Lower lobe of right lung (tissue), 2 donors: Measurements from ENCODE around the gene TMEM80. TPM values are rescaled to one million over a fixed set of nuclear protein-coding genes. Genes with fewer than 3 reads are reported as not detected.
"Not testable (repeated sequence)": the region's sequence is repeated elsewhere in the genome, so short reads cannot be mapped to it uniquely, and the experiment has no call there.

Experiments used
- ATAC-seq, 2 donors: fragments of 200-7000 bp; cut with Tn5 transposase; one replicate each; pipeline ENCODE4 v1.9.1; 2020 to 2022; ENCODE audit warnings: mild to moderate bottlenecking in 2 of 2, moderate library complexity in 2 of 2
- DNase-seq: peaks from one replicate; pipeline ENCODE4 v3.0.0-alpha.2; 2020
- H3K27ac ChIP-seq: fragments of 200-600 bp; one replicate; pipeline ENCODE4 v1.8.0; 2022
- H3K27me3 ChIP-seq: fragments of 200-600 bp; one replicate; pipeline ENCODE4 v1.8.0; 2022; ENCODE audit warnings: low read depth
- H3K36me3 ChIP-seq: fragments of 200-600 bp; one replicate; pipeline ENCODE4 v1.8.0; 2022; ENCODE audit warnings: mild to moderate bottlenecking
- H3K4me1 ChIP-seq: fragments of 200-600 bp; one replicate; pipeline ENCODE4 v1.8.0; 2022
- H3K4me3 ChIP-seq: fragments of 200-600 bp; one replicate; pipeline ENCODE4 v1.8.0; 2022; ENCODE audit warnings: mild to moderate bottlenecking
- H3K9me3 ChIP-seq: fragments of 200-600 bp; one replicate; pipeline ENCODE4 v1.8.0; 2022
- intact Hi-C: fragments of 100-400 bp; cut with DNase I; formaldehyde crosslinking; loops from one replicate; pipeline ENCODE4 v1.11.0; 2022
- total RNA-seq: library from RNA; stranded (reverse); fragmentation: NEBNext Ultra II Directional; extraction: Animal tissue kit (Norgen Biotek cat#: 25700); gene quantifications from one replicate; pipeline ENCODE4 v1.2.1, GENCODE V29; 2021
- TF ChIP-seq, protein P1 (sequence below): fragments of 200-600 bp; IDR thresholded peaks from one replicate; pipeline ENCODE4 v1.8.0; 2022; ENCODE audit warnings: antibody characterized with exemption, mild to moderate bottlenecking
- donor health status: DM: no; HTN: yes; CAD: no; lungs with severe emphysema.

The TMEM80 gene
- total RNA-seq, 1 donor from 2014 or later: 33.9 TPM

DNA sequence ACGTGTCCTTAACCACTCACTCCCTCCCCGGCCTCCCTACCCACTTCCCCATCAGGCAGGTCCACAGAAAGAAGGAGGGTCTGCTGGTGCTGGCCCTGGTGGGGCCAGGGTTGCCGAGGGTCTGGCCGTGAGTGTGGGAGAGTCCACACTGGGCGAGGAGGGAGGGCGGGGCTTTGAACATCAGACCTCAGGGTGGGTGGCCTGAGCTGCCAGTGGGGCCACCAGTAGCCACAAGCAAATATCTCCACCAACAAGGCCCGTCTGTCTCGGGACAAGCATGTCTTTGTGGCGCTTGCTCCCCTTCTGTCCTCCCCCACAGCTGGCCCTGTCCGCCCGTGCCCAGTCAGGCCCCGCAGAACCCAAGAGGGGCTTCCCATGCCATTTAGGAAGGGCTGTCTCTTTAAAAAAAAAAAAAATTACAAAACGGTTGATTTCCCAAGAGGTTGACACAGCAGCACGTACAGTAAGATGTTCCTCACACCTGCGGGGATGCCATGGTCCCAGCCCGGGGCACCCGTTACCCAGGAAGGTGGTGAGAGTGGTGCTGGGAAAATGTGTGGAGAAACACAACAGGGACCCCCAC, 34.0 kb downstream of the TMEM80 start:
- H3K36me3 ChIP-seq: peaks cover 7% of the 10 kb centered on the region
- DNase-seq (peak; percentile 47), ATAC-seq (no peak)
- intact Hi-C loops: loop anchor here (10.0 kb wide), 1 partner anchor 65 kb away; no protein-coding TSS in a partner anchor
- H3K27me3 ChIP-seq: peaks cover 25% of the 10 kb centered on the region
- TF ChIP-seq, protein P1, sequence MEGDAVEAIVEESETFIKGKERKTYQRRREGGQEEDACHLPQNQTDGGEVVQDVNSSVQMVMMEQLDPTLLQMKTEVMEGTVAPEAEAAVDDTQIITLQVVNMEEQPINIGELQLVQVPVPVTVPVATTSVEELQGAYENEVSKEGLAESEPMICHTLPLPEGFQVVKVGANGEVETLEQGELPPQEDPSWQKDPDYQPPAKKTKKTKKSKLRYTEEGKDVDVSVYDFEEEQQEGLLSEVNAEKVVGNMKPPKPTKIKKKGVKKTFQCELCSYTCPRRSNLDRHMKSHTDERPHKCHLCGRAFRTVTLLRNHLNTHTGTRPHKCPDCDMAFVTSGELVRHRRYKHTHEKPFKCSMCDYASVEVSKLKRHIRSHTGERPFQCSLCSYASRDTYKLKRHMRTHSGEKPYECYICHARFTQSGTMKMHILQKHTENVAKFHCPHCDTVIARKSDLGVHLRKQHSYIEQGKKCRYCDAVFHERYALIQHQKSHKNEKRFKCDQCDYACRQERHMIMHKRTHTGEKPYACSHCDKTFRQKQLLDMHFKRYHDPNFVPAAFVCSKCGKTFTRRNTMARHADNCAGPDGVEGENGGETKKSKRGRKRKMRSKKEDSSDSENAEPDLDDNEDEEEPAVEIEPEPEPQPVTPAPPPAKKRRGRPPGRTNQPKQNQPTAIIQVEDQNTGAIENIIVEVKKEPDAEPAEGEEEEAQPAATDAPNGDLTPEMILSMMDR: no peak
- H3K4me3 ChIP-seq: no peak overlapping the region
- no peak overlapping the region for H3K27ac ChIP-seq
- H3K9me3 ChIP-seq: no peaks in the 10 kb centered on the region
- peaks cover 29% of the 10 kb centered on the region for H3K4me1 ChIP-seq

DNA sequence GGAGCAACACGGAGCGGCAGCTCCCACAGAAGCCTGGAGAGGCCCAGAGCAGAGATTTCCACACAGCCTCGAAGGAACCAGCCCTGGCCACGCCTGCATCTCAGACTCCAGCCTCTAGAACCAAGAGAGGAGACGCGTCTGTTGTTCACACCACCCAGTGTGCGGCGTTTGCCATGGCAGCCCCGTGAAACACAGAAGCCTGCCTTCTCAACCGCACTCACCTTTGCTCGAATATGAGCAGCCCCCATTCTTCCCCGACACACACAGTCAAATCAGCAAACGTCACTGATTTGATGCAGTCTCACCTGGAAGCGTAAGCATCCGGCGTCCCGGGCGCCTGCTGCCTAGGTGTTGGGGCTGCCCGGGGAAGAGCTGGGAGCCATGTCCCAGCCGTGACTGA, 37.5 kb downstream of the TMEM80 start:
- no peaks in the 10 kb centered on the region for H3K9me3 ChIP-seq
- H3K4me3 ChIP-seq: no peak overlapping the region
- intact Hi-C loops: no loop called here
- H3K36me3 ChIP-seq: no peaks in the 10 kb centered on the region
- DNase-seq (no peak), ATAC-seq (no peak)
- H3K27ac ChIP-seq: no peak overlapping the region
- peaks cover 2% of the 10 kb centered on the region for H3K27me3 ChIP-seq
- H3K4me1 ChIP-seq: peaks cover 13% of the 10 kb centered on the region
- TF ChIP-seq, protein P1: no peak

DNA sequence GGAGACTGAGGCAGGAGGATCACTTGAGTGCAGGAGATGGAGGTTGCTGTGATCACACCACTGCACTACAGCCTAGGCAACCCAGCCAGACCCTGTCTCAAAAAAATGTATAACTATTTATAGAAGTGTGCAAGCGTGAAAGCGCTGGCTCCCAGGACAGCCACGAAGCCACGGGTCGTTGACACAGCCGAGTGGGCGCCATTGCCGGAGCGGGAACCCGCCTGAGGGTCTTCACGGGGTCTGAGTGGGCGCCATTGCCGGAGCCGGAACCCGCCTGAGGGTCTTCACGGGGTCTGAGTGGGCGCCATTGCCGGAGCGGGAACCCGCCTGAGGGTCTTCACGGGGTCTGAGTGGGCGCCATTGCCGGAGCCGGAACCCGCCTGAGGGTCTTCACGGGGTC, 38.9 kb downstream of the TMEM80 start:
- intact Hi-C loops, DNase-seq, ATAC-seq: not testable (repeated sequence)

DNA sequence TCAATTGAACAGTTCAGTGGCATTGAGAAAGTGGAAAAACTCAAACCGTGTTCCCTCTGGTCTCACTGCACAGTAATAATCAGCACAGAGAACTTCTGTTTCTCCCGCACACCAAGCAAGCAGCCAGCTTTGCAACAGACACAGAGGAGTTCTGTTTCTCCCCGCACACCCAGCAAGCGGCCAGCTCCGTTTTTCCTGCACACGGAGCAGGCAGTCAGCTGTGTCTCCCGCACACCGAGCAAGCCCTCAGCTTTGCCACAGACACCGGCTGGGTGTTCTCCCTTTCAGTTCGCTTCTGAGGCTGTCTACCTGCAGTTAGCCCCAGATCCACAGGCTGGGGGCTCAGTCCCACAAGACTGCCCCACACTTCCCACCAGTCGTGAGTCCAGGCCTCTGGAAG, 41.8 kb downstream of the TMEM80 start:
- peaks cover 8% of the 10 kb centered on the region for H3K4me1 ChIP-seq
- peaks cover 2% of the 10 kb centered on the region for H3K27me3 ChIP-seq
- H3K4me3 ChIP-seq: no peak overlapping the region
- TF ChIP-seq, protein P1: no peak
- DNase-seq (no peak), ATAC-seq (no peak)
- no peak overlapping the region for H3K27ac ChIP-seq
- no peaks in the 10 kb centered on the region for H3K36me3 ChIP-seq
- H3K9me3 ChIP-seq: no peaks in the 10 kb centered on the region
- intact Hi-C loops: no loop called here

More for the DNA sequence above, 38.9 kb downstream of the TMEM80 start:
- H3K4me3 ChIP-seq, H3K4me1 ChIP-seq, H3K9me3 ChIP-seq, H3K36me3 ChIP-seq, H3K27me3 ChIP-seq, H3K27ac ChIP-seq: not testable (repeated sequence)

DNA sequence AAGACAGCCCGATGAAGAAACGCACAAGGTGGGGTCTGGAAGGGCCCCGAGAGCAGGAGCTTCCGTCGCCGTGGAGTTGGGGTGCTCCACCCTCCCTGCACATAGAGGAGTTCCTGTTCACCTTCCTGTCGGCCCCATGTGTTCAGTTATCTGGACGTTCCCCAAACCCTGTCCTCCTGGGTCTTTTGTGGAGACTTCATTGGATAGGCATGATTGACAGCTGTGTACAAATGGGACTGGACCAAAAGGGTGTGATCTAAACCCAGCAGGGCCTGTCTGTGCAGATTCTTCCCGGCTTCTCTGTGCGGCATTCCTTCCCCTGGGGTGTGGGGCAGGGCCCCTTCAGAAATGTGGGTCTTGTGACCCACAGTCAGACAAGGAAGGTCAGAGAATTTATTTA, 42.3 kb downstream of the TMEM80 start:
- H3K9me3 ChIP-seq, DNase-seq, H3K36me3 ChIP-seq, H3K27me3 ChIP-seq, H3K4me3 ChIP-seq, intact Hi-C loops, H3K4me1 ChIP-seq, H3K27ac ChIP-seq: not testable (repeated sequence)
- ATAC-seq: peak; percentile 51 to 61

DNA sequence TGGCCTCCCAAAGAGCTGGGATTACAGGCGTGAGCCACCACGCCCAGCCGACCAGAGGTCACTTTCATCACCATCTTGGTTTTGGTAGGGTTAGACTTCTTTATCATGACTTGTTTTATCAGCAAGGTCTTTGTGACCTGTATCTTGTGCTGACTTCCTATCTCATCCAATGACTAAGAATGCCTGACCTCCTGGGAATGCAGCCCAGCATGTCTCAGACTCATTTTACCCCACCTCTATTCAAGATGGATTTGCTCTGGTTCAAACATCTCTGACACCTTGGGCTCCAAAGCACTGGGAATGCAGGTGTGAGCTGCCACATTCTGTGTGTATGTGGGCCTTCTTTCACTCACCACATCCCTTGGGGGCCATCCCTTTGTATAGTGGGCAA, 46.5 kb downstream of the TMEM80 start:
- no peak for DNase-seq
- TF ChIP-seq, protein P1: no peak
- H3K4me3 ChIP-seq: no peak overlapping the region
- H3K4me1 ChIP-seq: peaks cover 15% of the 10 kb centered on the region
- no peak for ATAC-seq
- no peak overlapping the region for H3K27ac ChIP-seq
- intact Hi-C loops: no loop called here
- no peaks in the 10 kb centered on the region for H3K27me3 ChIP-seq
- no peaks in the 10 kb centered on the region for H3K36me3 ChIP-seq
- H3K9me3 ChIP-seq: no peaks in the 10 kb centered on the region
